Measurements from ENCODE around the gene CMC4.

CMC4 gene

DNA sequence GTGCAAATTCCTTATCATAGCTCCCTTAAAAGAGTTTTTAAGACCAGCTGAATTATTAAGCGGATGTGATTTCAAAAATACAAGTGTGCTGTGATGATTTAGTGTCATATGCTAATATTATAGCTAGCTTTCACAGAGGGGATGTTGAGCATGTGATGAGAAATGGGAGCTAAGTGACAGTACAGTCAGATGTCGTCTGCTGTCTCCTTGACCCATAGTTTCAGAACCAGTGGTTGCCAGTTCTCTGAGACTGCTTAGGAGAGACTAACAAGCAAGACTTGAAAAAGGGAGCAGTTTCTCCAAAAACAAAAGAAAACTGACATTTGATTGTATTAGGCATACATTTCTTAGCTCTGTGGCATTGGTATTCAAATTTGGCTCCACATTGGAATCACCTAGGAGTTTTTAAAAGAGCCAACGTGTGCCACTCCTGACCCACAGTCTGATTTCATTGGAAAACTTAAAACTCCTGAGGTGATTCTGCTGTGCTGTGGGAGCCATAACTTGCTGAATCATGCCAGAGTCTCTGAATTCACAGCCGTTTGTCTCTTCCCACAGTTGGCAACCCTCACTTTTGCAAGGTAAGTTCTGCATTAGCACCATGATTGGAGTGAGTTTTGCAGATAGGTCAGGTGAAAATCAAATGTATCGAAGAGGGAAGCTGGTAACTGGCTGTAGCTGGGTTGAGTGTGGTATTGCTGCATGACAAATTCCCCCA, 24.0 kb downstream of the CMC4 start:
- no peaks in the 10 kb centered on the region for H3K9me3 Mint-ChIP-seq

DNA sequence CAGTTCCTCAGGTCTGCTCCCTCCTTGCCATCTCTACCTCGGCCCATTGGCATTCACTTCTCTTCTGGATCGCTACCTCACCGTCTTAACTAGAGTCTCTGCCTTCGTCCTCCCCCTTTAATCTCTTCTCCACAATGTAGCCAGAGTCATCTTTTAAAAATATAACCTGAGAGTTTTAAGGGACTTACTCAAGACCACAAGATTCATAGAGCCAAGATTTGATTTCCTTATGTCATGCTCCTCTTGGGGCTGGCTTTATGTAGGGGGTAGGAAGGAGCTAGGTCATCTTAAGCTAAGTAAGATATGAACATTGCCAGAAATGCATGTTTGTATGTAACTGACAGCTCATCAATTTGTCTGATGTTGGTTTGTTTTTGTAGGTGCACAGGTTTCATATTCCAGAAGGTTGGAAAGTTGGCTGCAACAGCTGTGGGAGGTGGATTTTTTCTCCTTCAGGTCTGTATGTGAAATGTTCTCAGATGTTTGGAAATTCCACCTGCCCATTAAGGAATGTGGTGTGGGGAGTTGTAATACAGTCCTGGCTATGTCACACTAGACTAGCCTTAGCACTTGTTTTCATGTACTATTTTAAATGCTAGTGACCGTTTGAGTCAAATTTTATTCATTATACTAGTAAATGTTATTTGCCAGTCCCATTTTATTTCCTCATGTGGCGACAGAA, 24.7 kb downstream of the CMC4 start:
- Mint-ChIP-seq H3K4me3 (no peak overlapping the region), H3K27me3 (no peaks in the 10 kb centered on the region), H3K27ac (ENCODE audit: low read depth) (peak overlapping the region; percentile 68), H3K9me3 (no peaks in the 10 kb centered on the region), H3K4me1 (peaks cover 7% of the 10 kb centered on the region), H3K36me3 (ENCODE audit: insufficient read depth) (peaks cover 11% of the 10 kb centered on the region)
- ATAC-seq (replicated peaks; ENCODE audit: extremely low read depth, poor library complexity, severe bottlenecking): no peak
- no peak for DNase-seq (ENCODE audit: low spot score in 2 of 2)

More for the DNA sequence above, 24.0 kb downstream of the CMC4 start:
- Mint-ChIP-seq H3K27me3 (no peaks in the 10 kb centered on the region), H3K36me3 (ENCODE audit: insufficient read depth) (peaks cover 12% of the 10 kb centered on the region), H3K27ac (ENCODE audit: low read depth) (no peak overlapping the region), H3K4me3 (no peak overlapping the region), H3K4me1 (peaks cover 7% of the 10 kb centered on the region)
- DNase-seq (ENCODE audit: low spot score in 2 of 2) (no peak), ATAC-seq (replicated peaks; ENCODE audit: extremely low read depth, poor library complexity, severe bottlenecking) (no peak)

DNA sequence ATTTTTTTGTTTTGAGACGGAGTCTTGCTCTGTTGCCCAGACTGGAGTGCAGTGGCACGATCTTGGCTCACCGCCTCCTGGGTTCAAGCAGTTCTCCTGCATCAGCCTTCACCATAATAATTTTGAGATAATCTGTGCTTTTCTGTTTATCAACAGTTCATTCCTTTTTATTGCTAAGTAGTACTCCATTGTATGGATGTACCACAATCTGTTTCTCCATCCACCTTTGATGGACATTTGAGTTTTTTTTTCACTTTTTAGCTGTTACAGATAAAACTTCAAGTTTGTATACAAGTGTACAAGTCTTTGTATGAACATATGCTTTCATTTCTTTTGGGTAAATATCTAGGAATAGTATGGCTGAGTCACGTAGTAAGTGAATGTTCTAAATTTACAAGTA, 35.2 kb downstream of the CMC4 start:
- Mint-ChIP-seq H3K36me3 (ENCODE audit: insufficient read depth) (peaks cover 20% of the 10 kb centered on the region), H3K27me3 (no peaks in the 10 kb centered on the region), H3K27ac (ENCODE audit: low read depth) (no peak overlapping the region), H3K4me3 (no peak overlapping the region), H3K4me1 (peaks cover 20% of the 10 kb centered on the region), H3K9me3 (no peaks in the 10 kb centered on the region)
- ATAC-seq (replicated peaks; ENCODE audit: extremely low read depth, poor library complexity, severe bottlenecking): no peak
- DNase-seq (ENCODE audit: low spot score in 2 of 2): no peak

DNA sequence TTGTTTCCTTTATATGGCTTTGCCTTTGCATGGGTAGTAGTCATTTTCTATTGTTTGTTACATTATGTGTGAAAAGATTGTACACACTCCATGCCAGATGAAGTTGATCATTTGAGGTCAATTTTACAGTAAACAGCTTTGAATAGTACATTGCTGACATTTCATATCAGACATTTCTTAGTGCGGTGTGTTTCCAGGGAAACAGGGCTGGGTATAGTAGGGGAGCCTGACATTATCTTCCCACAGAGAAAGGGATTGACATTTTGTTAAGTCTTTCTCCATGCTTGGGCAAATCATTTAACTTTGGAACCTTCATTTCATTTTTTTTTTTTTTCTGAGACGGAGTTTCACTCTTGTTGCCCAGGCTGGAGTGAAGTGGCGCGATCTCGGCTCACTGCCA, 39.3 kb downstream of the CMC4 start:
- DNase-seq (ENCODE audit: low spot score in 2 of 2) (no peak), ATAC-seq (replicated peaks; ENCODE audit: extremely low read depth, poor library complexity, severe bottlenecking) (no peak)
- no peak overlapping the region for H3K27ac Mint-ChIP-seq (ENCODE audit: low read depth)
- no peak overlapping the region for H3K4me3 Mint-ChIP-seq
- peaks cover 25% of the 10 kb centered on the region for H3K36me3 Mint-ChIP-seq (ENCODE audit: insufficient read depth)
- H3K4me1 Mint-ChIP-seq: peaks cover 14% of the 10 kb centered on the region
- no peaks in the 10 kb centered on the region for H3K9me3 Mint-ChIP-seq
- H3K27me3 Mint-ChIP-seq: no peaks in the 10 kb centered on the region

DNA sequence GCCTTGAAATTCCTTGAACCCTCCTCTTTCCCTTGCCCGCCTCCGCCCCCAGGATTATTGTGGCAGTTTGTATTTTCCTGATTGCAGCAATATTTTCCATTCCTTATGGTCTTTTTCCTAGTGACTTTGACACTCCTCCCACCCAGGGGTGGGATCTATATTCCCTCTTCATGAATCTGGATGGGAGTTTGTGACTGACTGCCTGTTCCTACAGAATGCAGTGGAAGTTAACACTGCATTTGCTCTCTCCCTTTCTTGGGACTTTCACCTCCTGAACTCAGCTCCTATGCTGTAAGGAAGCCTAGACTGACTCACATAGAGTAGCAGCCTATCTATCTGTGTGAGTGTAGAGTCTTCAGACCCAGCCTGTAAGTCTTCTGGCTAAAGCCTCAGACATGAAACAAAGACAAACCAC, 42.1 kb downstream of the CMC4 start:
- peaks cover 8% of the 10 kb centered on the region for H3K4me1 Mint-ChIP-seq
- no peak for ATAC-seq (replicated peaks; ENCODE audit: extremely low read depth, poor library complexity, severe bottlenecking)
- no peaks in the 10 kb centered on the region for H3K9me3 Mint-ChIP-seq
- peaks cover 12% of the 10 kb centered on the region for H3K36me3 Mint-ChIP-seq (ENCODE audit: insufficient read depth)
- H3K4me3 Mint-ChIP-seq: peak overlapping the region; percentile 43
- peak overlapping the region; percentile 71 for H3K27ac Mint-ChIP-seq (ENCODE audit: low read depth)
- no peaks in the 10 kb centered on the region for H3K27me3 Mint-ChIP-seq
- DNase-seq (ENCODE audit: low spot score in 2 of 2): no peak

DNA sequence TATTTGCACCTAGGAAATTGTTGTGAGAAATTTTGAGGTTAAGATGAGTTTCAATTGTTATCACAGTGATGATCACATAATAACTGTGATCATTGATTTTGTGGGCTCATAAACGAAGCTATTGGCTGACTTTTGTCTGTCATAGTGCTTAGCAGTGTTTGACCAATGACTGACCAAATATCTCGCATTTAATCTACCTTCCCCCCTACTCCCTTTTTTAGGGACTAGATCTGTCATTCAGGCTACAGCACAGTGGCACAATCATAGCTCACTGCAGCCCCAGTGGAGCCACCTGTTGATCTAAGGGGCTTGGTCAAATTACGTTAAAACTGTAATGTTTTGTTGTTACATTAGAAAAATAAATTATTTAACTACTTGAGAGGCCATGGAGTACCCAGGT, 42.8 kb downstream of the CMC4 start:
- Mint-ChIP-seq H3K9me3 (no peaks in the 10 kb centered on the region), H3K27ac (ENCODE audit: low read depth) (peak overlapping the region; percentile 91), H3K36me3 (ENCODE audit: insufficient read depth) (peaks cover 12% of the 10 kb centered on the region), H3K4me3 (peak overlapping the region; percentile 83), H3K4me1 (peaks cover 8% of the 10 kb centered on the region), H3K27me3 (no peaks in the 10 kb centered on the region)
- ATAC-seq (replicated peaks; ENCODE audit: extremely low read depth, poor library complexity, severe bottlenecking) (no peak), DNase-seq (ENCODE audit: low spot score in 2 of 2) (no peak)

DNA sequence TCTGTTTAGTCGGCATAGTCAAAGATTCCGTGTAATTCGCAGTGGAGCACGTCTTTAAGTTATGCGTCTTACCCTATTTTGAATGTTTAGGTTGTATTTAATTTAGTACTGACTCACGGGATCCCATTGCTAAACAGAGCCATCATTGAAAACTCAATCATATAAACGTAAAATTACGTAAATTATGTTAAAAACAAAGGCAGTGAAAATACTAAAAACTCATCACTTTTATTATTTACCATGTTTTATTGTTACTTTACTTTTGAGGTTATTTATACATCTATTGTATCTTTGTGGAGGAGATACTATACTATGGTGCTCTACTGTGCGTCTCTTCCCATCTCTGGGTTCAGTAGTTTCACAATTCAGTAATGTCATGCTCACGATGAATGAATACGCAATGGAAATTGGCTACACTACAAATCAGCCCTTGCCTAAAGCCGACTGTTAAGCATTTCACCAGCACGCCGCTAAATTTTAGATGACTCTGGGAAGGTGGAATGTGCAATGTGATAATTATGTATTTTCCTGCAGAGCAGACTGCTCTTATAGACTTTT, 43.3 kb downstream of the CMC4 start:
- H3K36me3 Mint-ChIP-seq (ENCODE audit: insufficient read depth): peaks cover 12% of the 10 kb centered on the region
- peak; percentile 19 for ATAC-seq (replicated peaks; ENCODE audit: extremely low read depth, poor library complexity, severe bottlenecking)

DNA sequence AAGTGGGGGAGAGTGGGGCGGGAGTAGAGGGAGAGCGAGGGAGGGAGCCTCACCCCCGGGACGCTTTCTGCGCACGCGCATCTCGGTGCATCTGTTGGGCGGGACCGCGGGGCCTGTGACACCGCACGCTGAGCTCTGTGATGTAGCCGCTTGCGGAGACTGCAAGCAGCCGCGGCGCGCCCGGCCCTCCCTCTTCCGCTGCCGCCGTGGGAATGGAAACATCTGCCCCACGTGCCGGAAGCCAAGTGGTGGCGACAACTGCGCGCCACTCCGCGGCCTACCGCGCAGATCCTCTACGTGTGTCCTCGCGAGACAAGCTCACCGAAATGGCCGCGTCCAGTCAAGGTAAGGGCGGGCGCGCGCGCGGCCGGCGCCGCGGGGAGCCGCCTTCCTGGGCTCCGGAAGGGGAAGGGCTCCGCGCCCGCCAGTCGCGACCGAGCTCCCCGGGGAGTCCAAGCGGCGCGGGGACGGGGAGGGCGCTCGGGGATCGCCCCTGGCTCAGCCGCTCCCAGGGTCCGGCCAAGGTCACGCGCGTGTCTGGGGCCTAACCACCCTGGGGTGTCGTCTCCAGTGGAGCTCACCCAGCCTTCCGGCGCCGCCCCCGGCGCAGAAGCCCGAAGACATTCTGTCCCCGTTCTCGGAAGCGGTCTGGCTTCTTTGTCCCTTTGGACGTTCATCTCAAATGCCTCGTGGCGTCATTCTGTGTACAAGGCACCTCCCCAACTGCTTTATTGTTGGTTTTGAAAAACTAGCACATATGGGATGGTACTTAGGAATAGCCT, 44.0 kb downstream of the CMC4 start, which contains the start of gene FUNDC2:
FUNDC2 (plus strand) TSS at position 118 of the 782 bp plus-strand sequence; CDS start at position 213, 95 bp downstream.
- ATAC-seq (replicated peaks; ENCODE audit: extremely low read depth, poor library complexity, severe bottlenecking): peak; percentile 84
- Mint-ChIP-seq H3K36me3 (ENCODE audit: insufficient read depth) (peaks cover 12% of the 10 kb centered on the region), H3K4me1 (peaks cover 8% of the 10 kb centered on the region), H3K27me3 (no peaks in the 10 kb centered on the region), H3K9me3 (no peaks in the 10 kb centered on the region), H3K27ac (ENCODE audit: low read depth) (peak within 1 kb of the TSS; percentile 91), H3K4me3 (peak within 1 kb of the TSS; percentile 83)
- DNase-seq (ENCODE audit: low spot score in 2 of 2): peak; percentile 77 to 94

More for the DNA sequence above, 43.3 kb downstream of the CMC4 start:
- no peak for DNase-seq (ENCODE audit: low spot score in 2 of 2)
- H3K9me3 Mint-ChIP-seq: no peaks in the 10 kb centered on the region
- H3K27me3 Mint-ChIP-seq: no peaks in the 10 kb centered on the region
- peak overlapping the region; percentile 83 for H3K4me3 Mint-ChIP-seq
- peaks cover 8% of the 10 kb centered on the region for H3K4me1 Mint-ChIP-seq
- peak overlapping the region; percentile 91 for H3K27ac Mint-ChIP-seq (ENCODE audit: low read depth)

DNA sequence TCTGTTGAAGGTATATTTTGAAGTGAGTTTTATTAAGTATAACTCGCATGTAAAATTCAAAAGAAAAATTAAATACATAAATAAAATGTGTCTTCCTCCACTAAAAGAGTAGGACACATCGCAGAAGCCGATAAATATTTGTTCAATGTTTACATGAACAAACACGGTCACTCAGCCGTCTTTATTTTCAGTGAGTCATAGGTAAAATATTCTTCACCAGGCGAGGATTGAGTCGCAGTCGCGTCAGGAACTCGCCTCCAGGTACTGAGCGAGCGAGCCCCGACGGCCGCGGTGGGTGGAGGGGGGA, 44.6 kb downstream of the CMC4 start:
- Mint-ChIP-seq H3K36me3 (ENCODE audit: insufficient read depth) (peaks cover 12% of the 10 kb centered on the region), H3K27me3 (no peaks in the 10 kb centered on the region), H3K4me3 (peak overlapping the region; percentile 83), H3K9me3 (no peaks in the 10 kb centered on the region), H3K4me1 (peaks cover 8% of the 10 kb centered on the region), H3K27ac (ENCODE audit: low read depth) (peak overlapping the region; percentile 91)
- ATAC-seq (replicated peaks; ENCODE audit: extremely low read depth, poor library complexity, severe bottlenecking) (no peak), DNase-seq (ENCODE audit: low spot score in 2 of 2) (no peak)

DNA sequence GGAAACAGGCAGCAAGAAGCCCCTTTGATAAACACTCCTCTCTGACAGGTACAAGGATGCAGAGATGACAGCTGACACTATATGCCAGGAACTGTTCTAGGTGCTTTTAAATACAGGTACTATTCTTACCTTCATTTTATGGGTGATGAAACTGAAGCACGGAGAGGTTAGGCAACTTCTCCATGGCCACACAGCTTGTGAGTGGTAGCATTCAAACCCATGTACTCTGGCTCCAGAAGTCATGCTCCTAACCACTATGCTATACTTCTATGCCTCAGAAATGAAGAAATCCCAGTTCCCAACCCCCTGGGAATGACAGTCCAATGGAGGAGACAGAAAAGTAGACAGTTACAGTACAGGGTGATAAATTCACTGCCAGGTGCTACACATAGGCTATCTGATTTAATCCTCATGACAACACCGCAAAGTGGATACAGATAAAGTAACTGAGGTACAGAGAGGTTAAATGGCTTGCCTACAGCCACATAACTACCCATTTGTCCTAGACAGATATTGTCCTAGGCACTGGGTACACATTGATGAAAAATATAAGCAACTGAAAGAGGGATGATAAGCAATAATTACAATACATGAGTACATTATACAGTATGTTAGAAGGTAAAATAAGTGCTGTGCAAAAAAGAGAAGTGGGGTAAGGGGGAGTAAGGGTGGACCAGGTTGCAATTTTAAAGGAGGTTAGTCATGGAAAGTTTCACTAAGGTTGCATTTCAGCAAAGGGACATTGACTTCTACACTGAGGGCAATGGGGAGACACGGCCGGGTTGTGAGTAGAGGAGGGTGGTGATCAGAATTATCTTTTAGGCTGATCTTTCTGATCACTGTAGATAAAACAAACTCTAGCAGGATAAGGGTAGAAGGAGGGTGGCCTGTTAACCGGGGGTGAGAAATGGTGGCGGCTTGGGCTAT, 46.8 kb downstream of the CMC4 start:
- H3K27ac Mint-ChIP-seq (ENCODE audit: low read depth): no peak overlapping the region
- H3K9me3 Mint-ChIP-seq: no peaks in the 10 kb centered on the region
- H3K36me3 Mint-ChIP-seq (ENCODE audit: insufficient read depth): peaks cover 11% of the 10 kb centered on the region
- no peak overlapping the region for H3K4me3 Mint-ChIP-seq
- ATAC-seq (replicated peaks; ENCODE audit: extremely low read depth, poor library complexity, severe bottlenecking): no peak
- no peaks in the 10 kb centered on the region for H3K27me3 Mint-ChIP-seq
- DNase-seq (ENCODE audit: low spot score in 2 of 2): no peak
- peaks cover 8% of the 10 kb centered on the region for H3K4me1 Mint-ChIP-seq

DNA sequence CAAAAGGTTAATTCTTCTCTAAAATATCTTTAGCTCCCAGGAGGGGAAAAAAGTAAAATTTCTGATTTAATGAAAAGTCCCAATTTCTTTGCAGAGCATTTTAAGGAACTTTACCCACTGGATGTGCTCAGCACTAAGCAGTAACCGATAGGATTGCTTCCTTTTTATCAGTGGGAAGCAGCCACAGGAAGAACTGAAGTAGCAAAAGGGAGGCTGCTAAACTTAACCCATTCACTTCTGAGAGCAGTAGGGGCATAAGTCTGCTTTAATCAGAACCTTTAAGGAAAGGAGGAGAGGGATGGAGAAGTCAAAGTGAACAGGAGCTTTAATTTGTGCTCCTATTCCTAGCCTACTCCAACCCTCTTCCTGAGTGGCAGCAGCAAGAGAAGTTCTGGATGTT, 48.4 kb downstream of the CMC4 start, which contains the start of gene F8:
F8 (minus strand) TSS at position 139 of the 400 bp plus-strand sequence. CDS start 171 bp downstream, outside the sequence.
- no peaks in the 10 kb centered on the region for H3K9me3 Mint-ChIP-seq
- ATAC-seq (replicated peaks; ENCODE audit: extremely low read depth, poor library complexity, severe bottlenecking) (no peak), DNase-seq (ENCODE audit: low spot score in 2 of 2) (no peak)
- no peaks in the 10 kb centered on the region for H3K4me1 Mint-ChIP-seq
- peaks cover 10% of the 10 kb centered on the region for H3K36me3 Mint-ChIP-seq (ENCODE audit: insufficient read depth)
- H3K27me3 Mint-ChIP-seq: no peaks in the 10 kb centered on the region
- no peak within 1 kb of the TSS for H3K27ac Mint-ChIP-seq (ENCODE audit: low read depth)
- H3K4me3 Mint-ChIP-seq: no peak within 1 kb of the TSS
